ENCODE measurements around the gene MYO5C. TPM values are rescaled to one million over a fixed set of nuclear protein-coding genes. Genes with fewer than 3 reads are reported as not detected.

MYO5C gene
- total RNA-seq, 4 donors from 2014 or later = 3.7 to 12.4 (median 7.6) TPM

GRCh38 chr15:52338891-52339290 lies 43.3 kb upstream of the MYO5C start:
- Histone ChIP-seq H3K27ac (replicated peaks in 1 of 4) (no peak overlapping the region), H3K4me1 (peaks cover 0 to 11% (median 7%) of the 10 kb centered on the region in 4 donors), H3K36me3 (peaks cover 6 to 49% (median 7%) of the 10 kb centered on the region in 4 donors), H3K9me3 (no peaks in the 10 kb centered on the region), H3K27me3 (no peaks in the 10 kb centered on the region), H3K4me3 (no peak overlapping the region)
- TF ChIP-seq, protein P1, sequence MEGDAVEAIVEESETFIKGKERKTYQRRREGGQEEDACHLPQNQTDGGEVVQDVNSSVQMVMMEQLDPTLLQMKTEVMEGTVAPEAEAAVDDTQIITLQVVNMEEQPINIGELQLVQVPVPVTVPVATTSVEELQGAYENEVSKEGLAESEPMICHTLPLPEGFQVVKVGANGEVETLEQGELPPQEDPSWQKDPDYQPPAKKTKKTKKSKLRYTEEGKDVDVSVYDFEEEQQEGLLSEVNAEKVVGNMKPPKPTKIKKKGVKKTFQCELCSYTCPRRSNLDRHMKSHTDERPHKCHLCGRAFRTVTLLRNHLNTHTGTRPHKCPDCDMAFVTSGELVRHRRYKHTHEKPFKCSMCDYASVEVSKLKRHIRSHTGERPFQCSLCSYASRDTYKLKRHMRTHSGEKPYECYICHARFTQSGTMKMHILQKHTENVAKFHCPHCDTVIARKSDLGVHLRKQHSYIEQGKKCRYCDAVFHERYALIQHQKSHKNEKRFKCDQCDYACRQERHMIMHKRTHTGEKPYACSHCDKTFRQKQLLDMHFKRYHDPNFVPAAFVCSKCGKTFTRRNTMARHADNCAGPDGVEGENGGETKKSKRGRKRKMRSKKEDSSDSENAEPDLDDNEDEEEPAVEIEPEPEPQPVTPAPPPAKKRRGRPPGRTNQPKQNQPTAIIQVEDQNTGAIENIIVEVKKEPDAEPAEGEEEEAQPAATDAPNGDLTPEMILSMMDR (IDR thresholded peaks at IDR 0.05) = no peak
- no peak for TF ChIP-seq POLR2AphosphoS5 (IDR thresholded peaks at IDR 0.05)
- no peak for TF ChIP-seq POLR2A (IDR thresholded peaks at IDR 0.05; ENCODE audit: low read depth)
- TF ChIP-seq EP300 (IDR thresholded peaks at IDR 0.05) = no peak
- 89% methylated on average over 1 of the region's 1 CpG for whole genome bisulfite sequencing
- DNase-seq (ENCODE audit: extremely low spot score) = no peak
- intact Hi-C loops (cut with DNase I) = loop anchor here (10.0 kb wide), 1 partner anchor 84 kb away; no protein-coding TSS in a partner anchor

DNA sequence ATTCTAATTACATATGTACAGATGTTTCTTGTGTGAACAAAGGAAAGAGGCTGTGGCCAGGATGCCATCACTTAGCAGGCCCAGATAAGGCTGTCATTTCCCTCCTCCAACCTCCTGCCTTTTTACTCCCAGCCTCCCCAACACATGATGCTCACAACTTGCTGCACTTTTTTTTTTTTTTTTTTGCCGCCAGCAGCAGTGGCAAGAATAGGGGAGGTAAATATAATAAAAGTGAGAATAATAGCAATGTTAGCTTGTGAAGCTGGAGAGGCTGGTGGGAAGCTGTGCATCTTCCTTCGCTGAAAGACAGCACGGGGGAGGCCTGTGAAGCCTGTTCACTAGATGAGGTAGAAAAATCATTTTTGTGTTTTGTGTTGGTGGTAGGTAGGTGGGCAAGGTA lies 42.5 kb upstream of the MYO5C start:
- 90% methylated on average over 3 of the region's 3 CpGs for WGBS
- no peak for DNase-seq (ENCODE audit: extremely low spot score)
- Histone ChIP-seq H3K9me3 (no peaks in the 10 kb centered on the region), H3K4me1 (peaks cover 0 to 11% (median 6%) of the 10 kb centered on the region in 4 donors), H3K36me3 (peaks cover 6 to 49% (median 7%) of the 10 kb centered on the region in 4 donors), H3K27ac (replicated peaks in 1 of 4) (no peak overlapping the region), H3K27me3 (no peaks in the 10 kb centered on the region), H3K4me3 (no peak overlapping the region)
- intact Hi-C loops (cut with DNase I) = loop anchor here (10.0 kb wide), 1 partner anchor 83 kb away; no protein-coding TSS in a partner anchor
- TF ChIP-seq EP300 (IDR thresholded peaks at IDR 0.05) = no peak
- TF ChIP-seq POLR2A (IDR thresholded peaks at IDR 0.05; ENCODE audit: low read depth) = no peak
- no peak for TF ChIP-seq POLR2AphosphoS5 (IDR thresholded peaks at IDR 0.05)
- TF ChIP-seq, protein P1 (IDR thresholded peaks at IDR 0.05) = no peak

DNA sequence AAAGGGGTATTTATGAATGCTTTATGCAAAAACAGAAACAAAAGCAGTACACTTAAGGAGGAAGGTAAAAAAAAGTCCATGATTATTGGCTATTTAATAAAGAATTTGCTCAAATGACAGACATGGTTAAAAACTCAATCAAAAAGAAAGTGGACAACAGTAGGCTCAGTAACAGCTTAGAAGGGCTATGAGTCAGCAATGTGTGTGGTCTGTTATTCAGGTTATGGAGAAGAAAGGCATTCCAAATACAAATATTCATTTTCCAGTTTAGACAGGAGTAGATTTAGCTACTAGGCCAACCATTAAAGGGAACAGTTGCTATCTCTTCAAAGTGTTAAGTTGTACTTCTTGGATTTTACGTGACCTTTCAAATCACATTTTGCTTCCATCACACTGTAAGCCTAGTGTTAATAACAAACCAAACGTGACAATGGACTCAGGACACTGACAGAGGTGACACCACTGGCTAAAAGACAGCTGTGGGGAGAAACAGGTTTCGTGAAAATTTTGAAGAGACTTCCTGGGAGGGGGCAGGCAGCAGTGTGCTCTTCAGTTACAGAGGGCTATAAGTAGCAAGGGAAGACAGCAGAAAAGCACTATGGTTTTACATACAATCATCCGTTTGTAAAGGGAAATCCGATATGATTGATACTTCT lies 41.7 kb upstream of the MYO5C start:
- Histone ChIP-seq H3K4me1 (peaks cover 0 to 11% (median 6%) of the 10 kb centered on the region in 4 donors), H3K36me3 (peaks cover 6 to 44% (median 7%) of the 10 kb centered on the region in 4 donors), H3K27me3 (no peaks in the 10 kb centered on the region), H3K27ac (replicated peaks in 1 of 4) (no peak overlapping the region), H3K9me3 (no peaks in the 10 kb centered on the region), H3K4me3 (no peak overlapping the region)
- DNase-seq (ENCODE audit: extremely low spot score) = no peak
- 73% methylated on average over 5 of the region's 5 CpGs for WGBS
- no peak for TF ChIP-seq POLR2AphosphoS5 (IDR thresholded peaks at IDR 0.05)
- TF ChIP-seq, protein P1 (IDR thresholded peaks at IDR 0.05) = no peak
- TF ChIP-seq POLR2A (IDR thresholded peaks at IDR 0.05; ENCODE audit: low read depth) = no peak
- no peak for TF ChIP-seq EP300 (IDR thresholded peaks at IDR 0.05)
- intact Hi-C loops (cut with DNase I) = loop anchor here (10.0 kb wide), 1 partner anchor 83 kb away; no protein-coding TSS in a partner anchor

DNA sequence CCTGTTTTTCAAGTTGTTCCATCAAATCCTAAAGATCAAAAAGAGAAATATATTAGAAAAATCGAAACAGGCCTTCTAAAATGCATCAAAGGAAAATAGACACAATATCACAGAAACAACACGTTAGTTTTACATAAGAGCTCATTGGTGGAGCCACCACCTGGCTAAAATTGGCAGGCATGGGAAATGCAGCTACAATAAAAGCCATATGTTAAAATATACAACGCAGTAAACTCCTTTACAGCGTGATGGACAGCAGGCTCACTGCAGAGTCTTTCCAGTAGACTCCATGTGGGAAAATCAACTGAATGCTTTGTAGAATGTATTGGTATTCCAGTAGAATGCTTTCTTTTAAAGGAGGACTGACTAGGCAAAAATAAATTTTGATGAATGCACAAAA lies 40.9 kb upstream of the MYO5C start:
- intact Hi-C loops (cut with DNase I) = loop anchor here (10.0 kb wide), 1 partner anchor 82 kb away; no protein-coding TSS in a partner anchor
- no peaks in the 10 kb centered on the region for H3K27me3 ChIP-seq
- peaks cover 0 to 11% (median 6%) of the 10 kb centered on the region in 4 donors for H3K4me1 ChIP-seq
- no peaks in the 10 kb centered on the region for H3K9me3 ChIP-seq
- no peak overlapping the region for H3K27ac ChIP-seq (replicated peaks in 1 of 4)
- no peak for TF ChIP-seq EP300 (IDR thresholded peaks at IDR 0.05)
- TF ChIP-seq, protein P1 (IDR thresholded peaks at IDR 0.05) = no peak
- TF ChIP-seq POLR2AphosphoS5 (IDR thresholded peaks at IDR 0.05) = no peak
- no peak for TF ChIP-seq POLR2A (IDR thresholded peaks at IDR 0.05; ENCODE audit: low read depth)
- H3K4me3 ChIP-seq = no peak overlapping the region
- H3K36me3 ChIP-seq = peaks cover 6 to 40% (median 7%) of the 10 kb centered on the region in 4 donors
- DNase-seq (ENCODE audit: extremely low spot score) = no peak
- 72% methylated on average over 4 of the region's 4 CpGs for WGBS
